Upper lobe of right lung (tissue), 1 donor: ENCODE measurements around the gene ABCA12. TPM values are rescaled to one million over a fixed set of nuclear protein-coding genes. Genes with fewer than 3 reads are reported as not detected.

ENCODE experiments used
- ATAC-seq: fragments of 200-7000 bp; cut with Tn5 transposase; one replicate; pipeline ENCODE4 v1.9.1; 2020; ENCODE audit warnings: mild to moderate bottlenecking, moderate library complexity
- DNase-seq: peaks from one replicate; pipeline ENCODE4 v3.0.0-alpha.2; 2020
- H3K27ac ChIP-seq: fragments of 200-600 bp; one replicate; pipeline ENCODE4 v1.8.0; 2022
- H3K27me3 ChIP-seq: fragments of 200-600 bp; one replicate; pipeline ENCODE4 v1.8.0; 2022; ENCODE audit warnings: mild to moderate bottlenecking
- H3K36me3 ChIP-seq: fragments of 200-600 bp; one replicate; pipeline ENCODE4 v1.8.0; 2022
- H3K4me1 ChIP-seq: fragments of 200-600 bp; one replicate; pipeline ENCODE4 v1.8.0; 2022
- H3K4me3 ChIP-seq: fragments of 200-600 bp; one replicate; pipeline ENCODE4 v1.8.0; 2022; ENCODE audit warnings: mild to moderate bottlenecking
- H3K9me3 ChIP-seq: fragments of 200-600 bp; one replicate; pipeline ENCODE4 v1.8.0; 2022
- CTCF ChIP-seq: fragments of 200-600 bp; IDR thresholded peaks from one replicate; pipeline ENCODE4 v1.8.0; 2022; ENCODE audit warnings: antibody characterized with exemption
- intact Hi-C: fragments of 100-400 bp; cut with DNase I; formaldehyde crosslinking; loops from one replicate; pipeline ENCODE4 v1.11.0; 2022
- total RNA-seq: library from RNA; stranded (reverse); fragmentation: NEBNext Ultra II Directional; extraction: Animal tissue kit (Norgen Biotek cat#: 25700); gene quantifications from one replicate; pipeline ENCODE4 v1.2.1, GENCODE V29; 2021
- donor health status: DM: no; HTN: yes; CAD: no; lungs with severe emphysema.

Gene ABCA12
- total RNA-seq, 1 donor from 2014 or later: 0.17 TPM

- no peak for ATAC-seq
- no peaks in the 10 kb centered on the region for H3K9me3 ChIP-seq
- no peak overlapping the region for H3K27ac ChIP-seq
- DNase-seq: no peak
- H3K27me3 ChIP-seq: no peaks in the 10 kb centered on the region
- intact Hi-C loops: no loop called here
- no peaks in the 10 kb centered on the region for H3K4me1 ChIP-seq
- H3K4me3 ChIP-seq: no peak overlapping the region
- H3K36me3 ChIP-seq: no peaks in the 10 kb centered on the region
- TF ChIP-seq CTCF: no peak
Observed at GRCh38 chr2:215161301-215161829, 22.9 kb upstream of the ABCA12 start.

GRCh38 chr2:215160081-215160480 lies 21.7 kb upstream of the ABCA12 start:
- DNase-seq (no peak), ATAC-seq (no peak)
- intact Hi-C loops: no loop called here
- Histone ChIP-seq H3K4me1 (no peaks in the 10 kb centered on the region), H3K27me3 (no peaks in the 10 kb centered on the region), H3K4me3 (no peak overlapping the region), H3K36me3 (no peaks in the 10 kb centered on the region), H3K27ac (no peak overlapping the region), H3K9me3 (no peaks in the 10 kb centered on the region)
- TF ChIP-seq CTCF: no peak

- DNase-seq (no peak), ATAC-seq (no peak)
- Histone ChIP-seq H3K4me3 (no peak overlapping the region), H3K9me3 (no peaks in the 10 kb centered on the region), H3K27ac (no peak overlapping the region), H3K4me1 (no peaks in the 10 kb centered on the region), H3K36me3 (no peaks in the 10 kb centered on the region), H3K27me3 (no peaks in the 10 kb centered on the region)
- intact Hi-C loops: no loop called here
- no peak for TF ChIP-seq CTCF
Observed at GRCh38 chr2:215156453-215156852, 18.0 kb upstream of the ABCA12 start.

GRCh38 chr2:215149894-215150293 lies 11.5 kb upstream of the ABCA12 start:
- ATAC-seq: no peak
- no peak for DNase-seq
- Histone ChIP-seq H3K27me3 (no peaks in the 10 kb centered on the region), H3K4me3 (no peak overlapping the region), H3K36me3 (no peaks in the 10 kb centered on the region), H3K27ac (no peak overlapping the region), H3K4me1 (no peaks in the 10 kb centered on the region), H3K9me3 (no peaks in the 10 kb centered on the region)
- intact Hi-C loops: no loop called here
- no peak for TF ChIP-seq CTCF

- TF ChIP-seq CTCF: no peak
- ATAC-seq (no peak), DNase-seq (no peak)
- intact Hi-C loops: no loop called here
- Histone ChIP-seq H3K36me3 (no peaks in the 10 kb centered on the region), H3K9me3 (no peaks in the 10 kb centered on the region), H3K4me1 (no peaks in the 10 kb centered on the region), H3K4me3 (no peak overlapping the region), H3K27ac (no peak overlapping the region), H3K27me3 (no peaks in the 10 kb centered on the region)
Observed at GRCh38 chr2:215149486-215149885, 11.1 kb upstream of the ABCA12 start.

- Histone ChIP-seq H3K4me1 (no peaks in the 10 kb centered on the region), H3K9me3 (no peaks in the 10 kb centered on the region), H3K27ac (no peak overlapping the region), H3K4me3 (no peak overlapping the region), H3K27me3 (no peaks in the 10 kb centered on the region), H3K36me3 (no peaks in the 10 kb centered on the region)
- ATAC-seq (no peak), DNase-seq (no peak)
- intact Hi-C loops: no loop called here
- TF ChIP-seq CTCF: no peak
Observed at GRCh38 chr2:215149060-215149459, 10.6 kb upstream of the ABCA12 start.
